ENCODE results near the gene NAV2.

NAV2 gene

GRCh38 chr11:19770277-19770676, 57.6 kb downstream of the NAV2 start:
- TF ChIP-seq, protein P1, sequence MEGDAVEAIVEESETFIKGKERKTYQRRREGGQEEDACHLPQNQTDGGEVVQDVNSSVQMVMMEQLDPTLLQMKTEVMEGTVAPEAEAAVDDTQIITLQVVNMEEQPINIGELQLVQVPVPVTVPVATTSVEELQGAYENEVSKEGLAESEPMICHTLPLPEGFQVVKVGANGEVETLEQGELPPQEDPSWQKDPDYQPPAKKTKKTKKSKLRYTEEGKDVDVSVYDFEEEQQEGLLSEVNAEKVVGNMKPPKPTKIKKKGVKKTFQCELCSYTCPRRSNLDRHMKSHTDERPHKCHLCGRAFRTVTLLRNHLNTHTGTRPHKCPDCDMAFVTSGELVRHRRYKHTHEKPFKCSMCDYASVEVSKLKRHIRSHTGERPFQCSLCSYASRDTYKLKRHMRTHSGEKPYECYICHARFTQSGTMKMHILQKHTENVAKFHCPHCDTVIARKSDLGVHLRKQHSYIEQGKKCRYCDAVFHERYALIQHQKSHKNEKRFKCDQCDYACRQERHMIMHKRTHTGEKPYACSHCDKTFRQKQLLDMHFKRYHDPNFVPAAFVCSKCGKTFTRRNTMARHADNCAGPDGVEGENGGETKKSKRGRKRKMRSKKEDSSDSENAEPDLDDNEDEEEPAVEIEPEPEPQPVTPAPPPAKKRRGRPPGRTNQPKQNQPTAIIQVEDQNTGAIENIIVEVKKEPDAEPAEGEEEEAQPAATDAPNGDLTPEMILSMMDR (IDR thresholded peaks at IDR 0.05): no peak
- no peaks in the 10 kb centered on the region for H3K9me3 ChIP-seq
- H3K36me3 ChIP-seq: no peaks in the 10 kb centered on the region
- peaks cover 0 to 88% (median 43%) of the 10 kb centered on the region in 4 donors for H3K4me1 ChIP-seq
- H3K4me3 ChIP-seq: no peak overlapping the region
- H3K27ac ChIP-seq: no peak overlapping the region
- H3K27me3 ChIP-seq: no peaks in the 10 kb centered on the region
- DNase-seq: no peak
- intact Hi-C loops (cut with DNase I; ENCODE audit: low total_unique reads): loop anchor here (10.0 kb wide), 1 partner anchor 115 kb away; no protein-coding TSS in a partner anchor

GRCh38 chr11:19771463-19771862, 58.8 kb downstream of the NAV2 start:
- Histone ChIP-seq H3K4me3 (no peak overlapping the region), H3K27ac (no peak overlapping the region), H3K9me3 (no peaks in the 10 kb centered on the region), H3K36me3 (no peaks in the 10 kb centered on the region), H3K4me1 (peaks cover 0 to 88% (median 45%) of the 10 kb centered on the region in 4 donors), H3K27me3 (no peaks in the 10 kb centered on the region)
- intact Hi-C loops (cut with DNase I; ENCODE audit: low total_unique reads): loop anchor here (10.0 kb wide), 1 partner anchor 113 kb away; no protein-coding TSS in a partner anchor
- DNase-seq: no peak
- TF ChIP-seq, protein P1 (IDR thresholded peaks at IDR 0.05): no peak

DNA sequence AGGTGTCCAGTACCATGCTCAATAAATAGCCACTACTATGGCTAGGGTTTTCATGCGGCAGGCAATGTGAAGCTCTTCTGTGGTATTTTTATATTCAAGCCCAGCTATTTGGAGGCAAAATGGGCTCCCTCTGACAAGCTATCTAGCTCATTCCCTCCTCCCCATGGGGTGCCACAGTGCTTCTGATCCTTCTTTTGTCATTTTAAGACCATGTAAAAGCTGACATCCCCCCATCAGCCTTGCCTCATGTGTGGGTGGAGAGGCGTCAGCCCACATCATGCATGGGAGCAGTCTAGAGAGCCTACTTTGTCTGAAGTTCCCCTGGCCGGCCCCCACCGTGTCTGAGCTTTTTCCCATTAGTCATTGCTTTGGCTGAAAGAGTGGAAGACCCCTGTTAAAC, 59.8 kb downstream of the NAV2 start:
- Histone ChIP-seq H3K27ac (no peak overlapping the region), H3K27me3 (no peaks in the 10 kb centered on the region), H3K36me3 (no peaks in the 10 kb centered on the region), H3K4me1 (peaks cover 0 to 88% (median 50%) of the 10 kb centered on the region in 4 donors), H3K4me3 (no peak overlapping the region), H3K9me3 (no peaks in the 10 kb centered on the region)
- no peak for DNase-seq
- TF ChIP-seq, protein P1 (IDR thresholded peaks at IDR 0.05): no peak
- intact Hi-C loops (cut with DNase I; ENCODE audit: low total_unique reads): loop anchor here (10.0 kb wide), 1 partner anchor 112 kb away; no protein-coding TSS in a partner anchor

GRCh38 chr11:19774329-19774728, 61.7 kb downstream of the NAV2 start:
- Histone ChIP-seq H3K9me3 (no peaks in the 10 kb centered on the region), H3K27ac (no peak overlapping the region), H3K36me3 (no peaks in the 10 kb centered on the region), H3K27me3 (no peaks in the 10 kb centered on the region), H3K4me3 (no peak overlapping the region), H3K4me1 (peaks cover 0 to 88% (median 50%) of the 10 kb centered on the region in 4 donors)
- intact Hi-C loops (cut with DNase I; ENCODE audit: low total_unique reads): loop anchor here (10.0 kb wide), 1 partner anchor 110 kb away; no protein-coding TSS in a partner anchor
- TF ChIP-seq, protein P1 (IDR thresholded peaks at IDR 0.05): no peak
- DNase-seq: no peak

DNA sequence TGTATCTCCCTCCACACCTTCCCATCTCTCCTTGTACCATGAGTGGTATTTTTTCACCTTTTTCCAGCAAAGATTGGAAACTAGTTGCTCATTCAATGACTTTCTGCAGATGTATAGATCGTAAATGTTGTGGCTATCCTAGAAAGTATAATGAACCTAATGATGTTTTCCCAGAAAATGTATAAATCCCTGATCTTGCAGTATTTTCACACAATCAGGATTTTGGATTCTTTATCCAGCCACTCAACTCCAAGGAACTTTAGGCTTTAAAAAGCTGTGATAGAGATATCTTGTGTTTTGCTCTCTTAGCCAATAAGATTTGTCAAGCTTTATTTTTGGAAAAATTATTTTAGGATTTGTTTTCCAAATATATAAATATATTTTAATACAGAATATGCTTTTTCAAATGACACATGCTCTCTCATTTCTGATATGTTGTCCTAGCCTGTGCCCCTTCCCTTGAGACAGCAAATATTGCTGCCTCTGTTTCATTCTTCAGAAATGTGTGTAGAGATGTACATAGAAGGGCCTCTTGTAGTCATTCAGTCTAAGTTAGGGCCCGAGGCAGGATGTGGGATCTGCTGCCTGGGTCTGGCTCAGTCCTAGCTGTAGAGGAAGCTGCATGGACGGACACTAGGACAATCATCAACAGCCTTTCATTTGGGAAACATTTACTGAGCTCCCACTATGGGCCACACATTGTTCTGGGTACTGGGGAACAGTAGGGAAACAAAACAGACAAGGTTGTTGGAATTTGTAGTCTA, 62.4 kb downstream of the NAV2 start:
- intact Hi-C loops (cut with DNase I; ENCODE audit: low total_unique reads): loop anchor here (10.0 kb wide), 1 partner anchor 110 kb away; no protein-coding TSS in a partner anchor
- DNase-seq: no peak
- H3K27me3 ChIP-seq: no peaks in the 10 kb centered on the region

More for the DNA sequence above, 62.4 kb downstream of the NAV2 start:
- H3K4me1 ChIP-seq: peaks cover 0 to 87% (median 46%) of the 10 kb centered on the region in 4 donors
- no peak overlapping the region for H3K4me3 ChIP-seq
- H3K9me3 ChIP-seq: no peaks in the 10 kb centered on the region
- no peaks in the 10 kb centered on the region for H3K36me3 ChIP-seq
- peak overlapping the region in 1 of 2 donors; percentile 10 for H3K27ac ChIP-seq
- TF ChIP-seq, protein P1 (IDR thresholded peaks at IDR 0.05): no peak
